Measurements from ENCODE around the gene ZPLD1. TPM values are rescaled to one million over a fixed set of nuclear protein-coding genes. Genes with fewer than 3 reads are reported as not detected.

Gene ZPLD1
- total and polyA plus RNA-seq, 12 donors = 0.06 to 0.10 TPM; not detected in 10

- 60 to 67% (median 61%) methylated on average over 1 of the region's 1 CpG for WGBS, 4 donors
- intact Hi-C loops (cut with DNase I) = no loop called here
- TF ChIP-seq POLR2A (IDR thresholded peaks at IDR 0.05) = no peak
- no peaks in the 10 kb centered on the region for H3K9me3 ChIP-seq (replicated peaks in 1 of 3)
- DNase-seq = no peak
- no peaks in the 10 kb centered on the region for H3K27me3 ChIP-seq
- no peaks in the 10 kb centered on the region for H3K4me1 ChIP-seq (replicated peaks in 1 of 2)
- no peak overlapping the region for H3K4me3 ChIP-seq
- no peaks in the 10 kb centered on the region for H3K36me3 ChIP-seq (replicated peaks in 1 of 2)
- no peak overlapping the region for H3K27ac ChIP-seq
These were observed 40.3 kb upstream of the ZPLD1 start for GRCh38 chr3:102394517-102394916.

- Histone ChIP-seq H3K9me3 (replicated peaks in 1 of 3) (no peaks in the 10 kb centered on the region), H3K4me1 (replicated peaks in 1 of 2) (no peaks in the 10 kb centered on the region), H3K27ac (no peak overlapping the region), H3K36me3 (replicated peaks in 1 of 2) (no peaks in the 10 kb centered on the region), H3K4me3 (no peak overlapping the region), H3K27me3 (no peaks in the 10 kb centered on the region)
- 81 to 90% (median 85%) methylated on average over 1 of the region's 1 CpG for WGBS, 4 donors
- intact Hi-C loops (cut with DNase I) = no loop called here
- DNase-seq = no peak
- TF ChIP-seq POLR2A (IDR thresholded peaks at IDR 0.05) (no peak), CTCF (IDR thresholded peaks at IDR 0.05) (no peak)
These were observed 36.6 kb upstream of the ZPLD1 start for GRCh38 chr3:102398176-102398575.

GRCh38 chr3:102398666-102399065 is 36.1 kb upstream of the ZPLD1 start:
- no peak overlapping the region for H3K4me3 ChIP-seq
- TF ChIP-seq CTCF (IDR thresholded peaks at IDR 0.05) (no peak), POLR2A (IDR thresholded peaks at IDR 0.05) (no peak)
- H3K27me3 ChIP-seq = no peaks in the 10 kb centered on the region
- H3K4me1 ChIP-seq (replicated peaks in 1 of 2) = no peaks in the 10 kb centered on the region
- H3K36me3 ChIP-seq (replicated peaks in 1 of 2) = no peaks in the 10 kb centered on the region
- no peak overlapping the region for H3K27ac ChIP-seq
- no peaks in the 10 kb centered on the region for H3K9me3 ChIP-seq (replicated peaks in 1 of 3)
- no peak for DNase-seq
- WGBS, 4 donors = 84 to 85% (median 85%) methylated on average over 5 of the region's 5 CpGs
- intact Hi-C loops (cut with DNase I) = no loop called here

- H3K36me3 ChIP-seq (replicated peaks in 1 of 2) = no peaks in the 10 kb centered on the region
- no peak overlapping the region for H3K27ac ChIP-seq
- H3K4me1 ChIP-seq (replicated peaks in 1 of 2) = no peaks in the 10 kb centered on the region
- intact Hi-C loops (cut with DNase I) = no loop called here
- H3K4me3 ChIP-seq = no peak overlapping the region
- TF ChIP-seq POLR2A (IDR thresholded peaks at IDR 0.05) (no peak), CTCF (IDR thresholded peaks at IDR 0.05) (no peak)
- H3K27me3 ChIP-seq = no peaks in the 10 kb centered on the region
- DNase-seq = no peak
- WGBS, 4 donors = 76 to 82% (median 78%) methylated on average over 5 of the region's 5 CpGs
- H3K9me3 ChIP-seq (replicated peaks in 1 of 3) = no peaks in the 10 kb centered on the region
These were observed 34.7 kb upstream of the ZPLD1 start for GRCh38 chr3:102400142-102400541.

- 74 to 85% (median 79%) methylated on average over 2 of the region's 2 CpGs for WGBS, 4 donors
- no peak overlapping the region for H3K4me3 ChIP-seq
- intact Hi-C loops (cut with DNase I) = no loop called here
- TF ChIP-seq CTCF (IDR thresholded peaks at IDR 0.05) (no peak), POLR2A (IDR thresholded peaks at IDR 0.05) (no peak)
- no peaks in the 10 kb centered on the region for H3K36me3 ChIP-seq (replicated peaks in 1 of 2)
- H3K4me1 ChIP-seq (replicated peaks in 1 of 2) = no peaks in the 10 kb centered on the region
- H3K9me3 ChIP-seq (replicated peaks in 1 of 3) = no peaks in the 10 kb centered on the region
- H3K27me3 ChIP-seq = no peaks in the 10 kb centered on the region
- DNase-seq = no peak
- H3K27ac ChIP-seq = no peak overlapping the region
These were observed 34.0 kb upstream of the ZPLD1 start for GRCh38 chr3:102400766-102401165.

All from adrenal gland (tissue), 12 donors.